SU-DHL-6 (cell line): ENCODE measurements around the gene COL15A1.

Experiments used
- H2AFZ ChIP-seq: fragments of 200-600 bp; sonication (generic); 2 replicates; pipeline ENCODE4 v1.6.1; 2014; ENCODE audit warnings: low read depth, mild to moderate bottlenecking, moderate library complexity, mixed read lengths, antibody characterized with exemption, low read length; ENCODE audit not compliant: severe bottlenecking
- H3F3A ChIP-seq: fragments of 200-600 bp; shearing (Covaris generic); 2 replicates; pipeline ENCODE4 v1.6.0; 2016; ENCODE audit warnings: antibody characterized with exemption, mild to moderate bottlenecking; ENCODE audit not compliant: insufficient read depth
- H3K27ac ChIP-seq: fragments of 200-600 bp; sonication (generic); 2 replicates; pipeline ENCODE4 v1.5.1; 2016; ENCODE audit warnings: low read depth, mild to moderate bottlenecking, low read length, moderate library complexity, mixed read lengths
- H3K27me3 ChIP-seq: fragments of 200-600 bp; sonication (generic), shearing (Covaris generic); 2 replicates; pipeline ENCODE4 v1.6.0; 2014; ENCODE audit warnings: mild to moderate bottlenecking, low read length
- H3K36me3 ChIP-seq: fragments of 200-600 bp; sonication (generic); 2 replicates; pipeline ENCODE4 v1.6.1; 2014; ENCODE audit warnings: mild to moderate bottlenecking, low read length, mixed read lengths
- H3K4me2 ChIP-seq: fragments of 300-600, 200-600 bp; shearing (Covaris generic), sonication (generic); 2 replicates; pipeline ENCODE4 v1.6.0; 2014; ENCODE audit warnings: low read length, low read depth, mild to moderate bottlenecking; ENCODE audit not compliant: poor library complexity, severe bottlenecking
- H3K4me3 ChIP-seq: fragments of 200-600 bp; sonication (generic); 2 replicates; pipeline ENCODE4 v1.5.1; 2014; ENCODE audit warnings: antibody characterized with exemption, low read length, mild to moderate bottlenecking, mixed read lengths; ENCODE audit not compliant: insufficient read depth, poor library complexity, severe bottlenecking
- H3K79me2 ChIP-seq: fragments of 200-600 bp; sonication (generic); 2 replicates; pipeline ENCODE4 v1.6.1; 2014; ENCODE audit warnings: mild to moderate bottlenecking, low read length, moderate library complexity; ENCODE audit not compliant: insufficient read depth
- H3K9ac ChIP-seq: fragments of 200-600 bp; sonication (generic); 2 replicates; pipeline ENCODE4 v1.7.0; 2014; ENCODE audit warnings: mild to moderate bottlenecking, low read length
- H3K9me2 ChIP-seq: fragments of 200-600 bp; sonication (generic); replicated peaks from 2 replicates; pipeline ENCODE4 v1.6.1; 2014; ENCODE audit warnings: low read length; ENCODE audit not compliant: insufficient read depth
- H3K9me3 ChIP-seq: fragments of 200-600 bp; sonication (generic); 2 replicates; pipeline ENCODE4 v1.6.1; 2014; ENCODE audit warnings: low read length, mixed read lengths; ENCODE audit not compliant: insufficient read depth
- H4K20me1 ChIP-seq: fragments of 200-600 bp; sonication (generic); 2 replicates; pipeline ENCODE4 v1.6.1; 2014; ENCODE audit warnings: low read depth, mild to moderate bottlenecking, antibody characterized with exemption, low read length, moderate library complexity, mixed read lengths
- EZH2phosphoT487 ChIP-seq: fragments of 200-600 bp; sonication (generic), shearing (Covaris generic); conservative IDR thresholded peaks from 2 replicates; pipeline ENCODE4 v1.6.1; 2018; ENCODE audit warnings: mild to moderate bottlenecking, antibody characterized with exemption, low read length, moderate library complexity, mixed read lengths
- TF ChIP-seq, protein P1 (sequence below): fragments of 200-600 bp; sonication (generic); IDR thresholded peaks from one replicate; pipeline ENCODE4 v1.5.1; 2017; ENCODE audit warnings: antibody characterized with exemption, mild to moderate bottlenecking, low read length, moderate library complexity; ENCODE audit not compliant: insufficient read depth, poor library complexity, severe bottlenecking

Gene COL15A1

DNA sequence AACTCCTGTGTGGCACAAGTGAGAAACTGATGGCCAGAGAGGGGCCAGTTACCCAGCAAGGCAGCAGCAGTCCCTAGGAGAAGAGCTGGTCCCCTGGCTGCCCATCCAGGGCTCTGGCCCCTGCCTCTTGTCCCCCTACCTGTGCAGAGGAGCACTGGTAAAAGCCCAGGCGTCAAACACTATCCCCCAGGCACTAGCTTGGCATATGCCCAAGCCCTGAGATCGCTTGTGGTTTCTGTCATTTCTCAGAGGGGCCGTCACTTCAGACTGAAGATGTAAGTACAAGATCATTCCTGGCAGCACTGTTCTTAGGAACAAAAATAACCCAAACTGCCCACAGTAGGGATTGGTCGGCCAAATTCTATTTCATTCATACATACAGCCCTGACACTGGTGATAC lies 53.9 kb downstream of the COL15A1 start:
- H3K9me3 ChIP-seq = no peaks in the 10 kb centered on the region
- H3K9ac ChIP-seq = no peak overlapping the region
- no peaks in the 10 kb centered on the region for H3K27me3 ChIP-seq
- TF ChIP-seq, protein P1, sequence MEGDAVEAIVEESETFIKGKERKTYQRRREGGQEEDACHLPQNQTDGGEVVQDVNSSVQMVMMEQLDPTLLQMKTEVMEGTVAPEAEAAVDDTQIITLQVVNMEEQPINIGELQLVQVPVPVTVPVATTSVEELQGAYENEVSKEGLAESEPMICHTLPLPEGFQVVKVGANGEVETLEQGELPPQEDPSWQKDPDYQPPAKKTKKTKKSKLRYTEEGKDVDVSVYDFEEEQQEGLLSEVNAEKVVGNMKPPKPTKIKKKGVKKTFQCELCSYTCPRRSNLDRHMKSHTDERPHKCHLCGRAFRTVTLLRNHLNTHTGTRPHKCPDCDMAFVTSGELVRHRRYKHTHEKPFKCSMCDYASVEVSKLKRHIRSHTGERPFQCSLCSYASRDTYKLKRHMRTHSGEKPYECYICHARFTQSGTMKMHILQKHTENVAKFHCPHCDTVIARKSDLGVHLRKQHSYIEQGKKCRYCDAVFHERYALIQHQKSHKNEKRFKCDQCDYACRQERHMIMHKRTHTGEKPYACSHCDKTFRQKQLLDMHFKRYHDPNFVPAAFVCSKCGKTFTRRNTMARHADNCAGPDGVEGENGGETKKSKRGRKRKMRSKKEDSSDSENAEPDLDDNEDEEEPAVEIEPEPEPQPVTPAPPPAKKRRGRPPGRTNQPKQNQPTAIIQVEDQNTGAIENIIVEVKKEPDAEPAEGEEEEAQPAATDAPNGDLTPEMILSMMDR = no peak
- TF ChIP-seq EZH2phosphoT487 = no peak
- no peaks in the 10 kb centered on the region for H3F3A ChIP-seq
- H3K79me2 ChIP-seq = no peaks in the 10 kb centered on the region
- H2AFZ ChIP-seq = no peak overlapping the region
- H3K4me2 ChIP-seq = no peak overlapping the region
- no peak overlapping the region for H3K27ac ChIP-seq
- H3K4me3 ChIP-seq = no peak overlapping the region
- H4K20me1 ChIP-seq = no peaks in the 10 kb centered on the region
- no peaks in the 10 kb centered on the region for H3K9me2 ChIP-seq
- no peaks in the 10 kb centered on the region for H3K36me3 ChIP-seq

DNA sequence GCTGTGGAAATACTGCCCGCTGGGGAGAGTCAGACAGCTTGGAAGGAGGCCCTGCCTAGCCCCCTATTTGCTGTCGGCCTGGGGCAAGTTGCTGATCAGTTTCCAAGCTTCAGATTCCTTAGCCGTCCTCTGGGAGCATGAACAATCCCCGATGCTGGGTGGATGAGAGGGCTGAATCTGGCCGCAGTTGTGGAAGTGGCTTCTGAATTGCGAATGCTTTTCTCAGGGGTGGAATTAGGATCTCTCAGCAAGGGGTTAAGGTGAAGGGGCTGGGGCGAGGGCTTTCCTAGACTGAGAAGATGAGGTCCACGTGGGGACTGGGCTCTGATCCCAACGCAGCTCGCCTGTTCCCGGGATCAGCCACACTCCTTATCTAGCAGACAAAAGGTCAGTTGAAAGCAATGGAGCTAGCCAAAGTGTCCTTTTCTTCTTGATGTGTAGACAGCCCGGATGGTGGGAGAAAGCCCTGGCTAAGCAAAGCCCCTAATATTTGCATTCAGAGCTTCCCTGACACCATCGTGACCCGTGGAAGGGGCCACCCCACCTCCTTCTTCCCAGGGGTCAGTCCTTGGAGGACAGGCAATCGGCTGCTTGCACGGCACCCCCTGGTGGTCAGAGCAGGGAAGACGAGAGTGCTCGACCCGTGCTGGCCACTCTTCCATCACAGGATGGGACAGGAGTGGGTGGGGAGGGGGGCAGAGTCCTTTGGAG lies 54.9 kb downstream of the COL15A1 start:
- Histone ChIP-seq H3K79me2 (no peaks in the 10 kb centered on the region), H3F3A (no peaks in the 10 kb centered on the region), H4K20me1 (no peaks in the 10 kb centered on the region), H3K27me3 (no peaks in the 10 kb centered on the region), H2AFZ (no peak overlapping the region), H3K4me3 (no peak overlapping the region), H3K9ac (no peak overlapping the region), H3K27ac (no peak overlapping the region), H3K4me2 (no peak overlapping the region), H3K9me3 (no peaks in the 10 kb centered on the region), H3K36me3 (no peaks in the 10 kb centered on the region), H3K9me2 (no peaks in the 10 kb centered on the region)
- TF ChIP-seq, protein P1 = peak; percentile 79
- no peak for TF ChIP-seq EZH2phosphoT487

- no peak overlapping the region for H2AFZ ChIP-seq
- no peak overlapping the region for H3K4me2 ChIP-seq
- H3F3A ChIP-seq = no peaks in the 10 kb centered on the region
- no peak overlapping the region for H3K9ac ChIP-seq
- H3K9me2 ChIP-seq = no peaks in the 10 kb centered on the region
- no peaks in the 10 kb centered on the region for H3K9me3 ChIP-seq
- H4K20me1 ChIP-seq = no peaks in the 10 kb centered on the region
- H3K79me2 ChIP-seq = no peaks in the 10 kb centered on the region
- H3K36me3 ChIP-seq = no peaks in the 10 kb centered on the region
- H3K27ac ChIP-seq = no peak overlapping the region
- no peak overlapping the region for H3K4me3 ChIP-seq
- no peaks in the 10 kb centered on the region for H3K27me3 ChIP-seq
- TF ChIP-seq EZH2phosphoT487 = no peak
- TF ChIP-seq, protein P1 = no peak
These were observed 55.4 kb downstream of the COL15A1 start for GRCh38 chr9:98999152-98999525.
